Measurements from ENCODE around the gene CDK2.

DNA sequence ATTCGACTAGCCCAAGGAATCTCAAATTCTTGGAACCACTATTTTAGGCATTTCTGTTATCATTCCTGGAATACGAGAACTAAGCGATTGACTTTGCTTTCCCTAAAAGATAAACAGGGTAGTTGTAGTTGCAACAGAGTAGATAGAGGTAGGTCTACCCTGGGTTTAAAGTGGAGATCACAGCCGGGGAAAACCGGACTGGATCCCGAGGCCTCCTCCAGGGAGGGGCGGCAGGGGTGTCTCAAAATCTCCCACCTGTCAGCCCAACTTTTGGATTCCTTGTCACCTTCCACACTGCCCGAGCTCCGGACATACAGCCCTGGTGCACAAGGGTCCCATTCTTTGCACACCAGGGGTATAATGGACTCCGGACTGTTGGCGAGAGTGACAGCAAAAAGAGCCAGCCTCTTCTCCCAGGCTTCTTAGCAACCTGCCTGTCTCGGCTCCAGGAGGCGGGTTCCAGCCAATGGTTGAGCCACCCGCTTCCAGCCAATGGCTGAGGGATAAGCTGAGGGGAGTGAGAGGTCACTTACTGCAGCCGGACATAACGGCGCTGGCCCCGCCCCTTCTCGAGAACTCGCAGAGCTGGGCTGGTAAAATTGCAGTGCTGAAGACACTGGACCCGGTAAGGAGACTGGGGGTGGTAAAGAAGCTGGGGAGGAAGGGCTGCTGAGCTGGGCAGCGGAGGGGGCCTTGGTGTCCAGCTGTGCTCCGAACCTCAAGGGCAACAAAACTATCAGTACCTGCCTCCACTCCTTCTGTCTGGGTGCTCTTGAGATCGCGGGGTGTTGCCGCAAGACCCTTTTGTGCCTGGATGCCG lies 30.3 kb downstream of the CDK2 start, which contains the start of gene SUOX:
- TF ChIP-seq, protein P1, sequence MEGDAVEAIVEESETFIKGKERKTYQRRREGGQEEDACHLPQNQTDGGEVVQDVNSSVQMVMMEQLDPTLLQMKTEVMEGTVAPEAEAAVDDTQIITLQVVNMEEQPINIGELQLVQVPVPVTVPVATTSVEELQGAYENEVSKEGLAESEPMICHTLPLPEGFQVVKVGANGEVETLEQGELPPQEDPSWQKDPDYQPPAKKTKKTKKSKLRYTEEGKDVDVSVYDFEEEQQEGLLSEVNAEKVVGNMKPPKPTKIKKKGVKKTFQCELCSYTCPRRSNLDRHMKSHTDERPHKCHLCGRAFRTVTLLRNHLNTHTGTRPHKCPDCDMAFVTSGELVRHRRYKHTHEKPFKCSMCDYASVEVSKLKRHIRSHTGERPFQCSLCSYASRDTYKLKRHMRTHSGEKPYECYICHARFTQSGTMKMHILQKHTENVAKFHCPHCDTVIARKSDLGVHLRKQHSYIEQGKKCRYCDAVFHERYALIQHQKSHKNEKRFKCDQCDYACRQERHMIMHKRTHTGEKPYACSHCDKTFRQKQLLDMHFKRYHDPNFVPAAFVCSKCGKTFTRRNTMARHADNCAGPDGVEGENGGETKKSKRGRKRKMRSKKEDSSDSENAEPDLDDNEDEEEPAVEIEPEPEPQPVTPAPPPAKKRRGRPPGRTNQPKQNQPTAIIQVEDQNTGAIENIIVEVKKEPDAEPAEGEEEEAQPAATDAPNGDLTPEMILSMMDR (IDR thresholded peaks at IDR 0.05; ENCODE audit: low read depth, low read length): no peak
- TF ChIP-seq EZH2phosphoT487 (IDR thresholded peaks at IDR 0.05; ENCODE audit: low read depth): no peak

Data from OCI-LY3 (cell line).